DMS53 treated with DMSO at 0.1 percent for 48 hours (cell line): ENCODE measurements around the gene VSTM4.

Experiments
- DNase-seq: peaks from one replicate; lab custom pipeline; 2025; ENCODE audit not compliant: unreplicated experiment; lab: John Stamatoyannopoulos, UW

VSTM4 gene

GRCh38 chr10:49143249-49143648 lies 27.9 kb upstream of the VSTM4 start:
- DNase-seq = no peak

GRCh38 chr10:49141541-49142332 lies 26.4 kb upstream of the VSTM4 start:
- DNase-seq = no peak

GRCh38 chr10:49140304-49141177 lies 25.2 kb upstream of the VSTM4 start:
- no peak for DNase-seq

DNA sequence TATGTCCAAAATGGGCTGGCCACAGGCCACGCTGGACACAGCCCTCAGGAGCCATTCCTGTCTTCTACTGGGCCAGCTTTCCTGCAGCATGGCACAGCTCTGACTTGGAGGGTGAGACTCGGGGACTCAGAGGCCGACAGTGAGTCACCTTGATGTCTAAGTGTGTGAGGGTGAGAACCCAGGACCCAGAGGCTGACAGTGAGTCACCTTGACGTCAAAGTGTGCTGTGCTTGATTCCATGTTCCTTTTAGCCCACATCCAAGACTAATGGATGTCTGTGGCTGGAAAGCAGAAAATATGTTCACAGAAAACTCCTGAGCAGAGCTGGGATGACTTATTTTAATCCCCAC lies 24.5 kb upstream of the VSTM4 start:
- no peak for DNase-seq

- no peak for DNase-seq
Observed at GRCh38 chr10:49139028-49139845, 23.9 kb upstream of the VSTM4 start.

DNA sequence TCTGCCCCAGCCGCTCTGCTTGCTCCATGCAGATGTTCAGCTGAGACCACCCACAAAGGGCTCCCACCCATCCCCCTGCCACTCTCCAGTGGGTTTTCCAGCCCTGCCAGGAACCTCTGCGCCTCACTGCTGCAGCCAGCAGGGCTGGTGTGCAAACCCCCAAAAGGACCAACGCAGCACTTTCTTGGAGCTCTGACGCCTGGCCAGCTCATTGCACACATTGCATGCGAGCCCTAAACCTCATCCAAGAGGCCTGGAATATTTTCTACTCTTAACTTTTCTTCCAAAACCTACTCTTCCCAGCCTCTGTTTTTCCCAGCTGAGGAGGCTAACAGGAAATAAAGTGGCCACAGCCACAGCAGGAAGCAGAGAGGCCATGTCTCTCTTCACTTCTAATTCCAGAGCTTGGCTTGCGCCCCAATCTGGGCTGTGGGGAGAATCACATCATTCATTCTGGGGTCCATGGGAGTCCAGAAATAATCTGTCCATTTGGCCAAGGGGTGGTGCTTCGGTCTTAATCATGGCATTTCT lies 23.1 kb upstream of the VSTM4 start:
- no peak for DNase-seq

DNA sequence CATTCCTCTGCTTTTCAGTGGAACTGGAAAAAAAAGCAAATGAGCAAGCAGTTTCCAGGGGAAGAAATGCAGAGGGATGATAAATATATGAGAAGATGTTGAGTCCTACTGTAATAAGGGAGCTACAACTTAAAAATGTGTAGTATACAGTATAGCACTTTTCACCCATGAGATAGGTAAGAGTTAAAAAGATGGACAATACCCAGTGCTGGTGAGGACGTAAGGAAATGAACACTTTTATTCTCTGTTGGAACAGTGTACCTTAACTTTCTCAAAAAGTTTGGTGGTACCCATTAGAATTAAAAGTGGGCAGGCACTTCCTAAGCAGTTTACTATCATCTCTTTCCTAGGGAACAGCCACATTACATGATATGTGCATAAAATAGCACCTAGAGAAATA lies 21.2 kb upstream of the VSTM4 start:
- DNase-seq = no peak

DNA sequence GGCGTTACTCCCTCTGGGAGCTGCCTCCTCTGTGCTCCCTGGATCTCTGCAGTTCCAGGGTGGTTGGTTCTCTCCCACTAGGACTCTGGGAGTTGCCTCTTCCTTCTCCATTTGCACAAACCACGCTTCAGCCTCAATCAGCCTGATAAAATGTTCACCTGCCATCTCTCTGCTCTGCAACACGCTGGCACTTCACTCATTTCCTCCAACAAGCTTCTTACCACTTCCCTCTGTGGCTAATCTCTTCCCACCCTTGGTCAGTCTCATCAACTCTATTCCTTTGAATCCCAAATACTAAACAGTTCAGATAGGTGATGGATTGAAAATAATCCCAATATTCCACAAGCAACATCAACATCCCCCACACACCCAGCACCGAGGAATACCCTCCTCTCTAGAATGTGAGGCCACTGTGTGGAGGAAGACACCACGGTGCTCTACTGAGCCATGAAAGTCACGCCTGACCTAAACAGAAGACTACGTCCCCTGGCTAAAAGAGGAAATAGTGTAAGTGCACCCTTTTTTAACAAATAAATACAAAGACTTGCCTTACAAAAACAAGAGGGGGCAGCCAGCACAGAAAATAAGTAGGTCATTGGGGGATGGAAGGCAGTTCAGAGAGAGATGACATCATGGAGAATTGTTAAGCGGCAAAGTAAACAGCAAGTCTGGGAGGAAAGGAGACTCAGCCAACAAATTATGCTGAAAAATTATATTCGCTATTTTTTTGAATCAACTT lies 20.4 kb upstream of the VSTM4 start:
- no peak for DNase-seq

GRCh38 chr10:49134327-49134726 lies 19.0 kb upstream of the VSTM4 start:
- no peak for DNase-seq

- DNase-seq = no peak
Observed at GRCh38 chr10:49133706-49134248, 18.5 kb upstream of the VSTM4 start, which contains the start of gene FAM170B. Gene FAM170B (minus strand): TSS chr10:49134021. CDS start chr10:49133918, 103 bp downstream.

GRCh38 chr10:49132362-49132737 lies 17.0 kb upstream of the VSTM4 start:
- no peak for DNase-seq

DNA sequence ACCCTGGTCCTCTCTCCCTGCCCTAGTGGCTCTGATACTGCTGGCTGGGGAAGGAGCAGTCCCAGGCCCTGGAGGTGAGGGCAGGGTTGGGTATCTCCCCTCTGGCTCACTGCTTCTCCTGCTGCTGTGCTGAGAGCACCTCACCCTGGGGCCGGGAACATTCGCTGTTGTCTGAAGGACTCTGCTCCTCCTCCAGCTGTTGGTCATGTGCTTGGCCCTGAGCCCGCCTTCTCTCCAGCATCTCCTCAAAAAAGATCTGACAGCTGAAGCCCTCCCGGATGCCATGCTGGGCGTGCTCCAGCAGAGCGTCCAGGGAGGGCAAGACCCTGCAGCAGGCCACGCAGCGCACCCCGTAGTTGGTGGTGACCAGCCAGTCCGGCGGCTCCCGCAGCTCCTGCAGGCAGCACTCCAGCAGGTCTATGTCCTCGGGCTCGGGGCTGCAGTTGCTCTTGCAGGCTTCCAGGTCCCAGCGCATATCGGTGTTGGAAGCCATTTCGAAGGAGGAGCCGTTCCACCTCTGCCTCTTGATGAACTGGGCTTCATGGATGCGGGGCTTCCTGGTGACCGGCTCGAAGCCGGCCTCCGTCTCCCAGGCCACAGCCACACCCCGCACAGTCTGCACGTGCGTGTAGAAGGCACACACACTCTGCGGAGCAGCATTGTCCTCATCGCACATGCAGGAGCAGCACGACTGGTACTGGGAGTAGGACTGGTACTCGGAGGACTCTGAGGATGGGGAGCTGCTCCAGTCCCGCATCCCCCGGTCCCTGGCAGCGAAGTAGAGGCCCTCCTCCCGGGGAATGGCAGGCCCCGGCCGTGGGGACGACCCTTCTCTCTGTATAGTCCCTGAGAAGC lies 16.4 kb upstream of the VSTM4 start:
- no peak for DNase-seq

DNA sequence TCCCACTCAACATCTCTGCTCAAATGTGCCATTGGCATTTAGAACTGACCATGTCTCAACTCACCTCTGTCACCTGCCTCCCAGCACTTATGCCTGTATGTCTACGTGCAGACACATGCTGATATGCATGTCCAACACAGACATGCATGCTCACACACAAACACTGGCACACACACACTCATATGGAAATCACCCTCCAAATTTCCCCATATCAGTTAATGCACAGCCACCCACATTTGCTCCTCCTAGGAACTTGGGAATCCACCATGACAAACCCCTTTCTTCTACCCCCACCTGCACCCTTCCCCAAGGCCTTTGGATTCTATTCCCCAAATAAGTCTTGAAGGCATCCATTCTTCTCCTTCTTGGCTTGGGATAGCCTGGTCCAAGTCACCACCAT lies 14.1 kb upstream of the VSTM4 start:
- DNase-seq = no peak

DNA sequence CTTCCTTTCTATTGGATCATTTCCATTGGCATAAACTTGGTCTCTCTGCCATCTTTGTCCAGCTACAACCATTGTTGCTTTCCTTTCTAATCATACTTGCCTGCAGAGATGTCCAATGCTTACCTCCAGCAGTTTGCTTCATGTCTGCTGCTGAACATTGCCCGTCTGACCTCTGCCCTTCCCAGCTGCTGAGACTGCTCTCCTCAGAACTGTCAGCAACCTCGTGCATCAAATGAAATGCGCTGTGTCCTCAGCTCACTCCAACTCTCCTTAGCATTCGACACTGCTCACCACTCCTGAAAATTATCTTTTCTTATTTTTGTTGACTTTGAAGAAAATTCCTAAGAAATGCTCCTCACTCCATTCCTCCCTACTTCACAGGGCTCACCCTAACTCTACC lies 13.5 kb upstream of the VSTM4 start:
- no peak for DNase-seq

DNA sequence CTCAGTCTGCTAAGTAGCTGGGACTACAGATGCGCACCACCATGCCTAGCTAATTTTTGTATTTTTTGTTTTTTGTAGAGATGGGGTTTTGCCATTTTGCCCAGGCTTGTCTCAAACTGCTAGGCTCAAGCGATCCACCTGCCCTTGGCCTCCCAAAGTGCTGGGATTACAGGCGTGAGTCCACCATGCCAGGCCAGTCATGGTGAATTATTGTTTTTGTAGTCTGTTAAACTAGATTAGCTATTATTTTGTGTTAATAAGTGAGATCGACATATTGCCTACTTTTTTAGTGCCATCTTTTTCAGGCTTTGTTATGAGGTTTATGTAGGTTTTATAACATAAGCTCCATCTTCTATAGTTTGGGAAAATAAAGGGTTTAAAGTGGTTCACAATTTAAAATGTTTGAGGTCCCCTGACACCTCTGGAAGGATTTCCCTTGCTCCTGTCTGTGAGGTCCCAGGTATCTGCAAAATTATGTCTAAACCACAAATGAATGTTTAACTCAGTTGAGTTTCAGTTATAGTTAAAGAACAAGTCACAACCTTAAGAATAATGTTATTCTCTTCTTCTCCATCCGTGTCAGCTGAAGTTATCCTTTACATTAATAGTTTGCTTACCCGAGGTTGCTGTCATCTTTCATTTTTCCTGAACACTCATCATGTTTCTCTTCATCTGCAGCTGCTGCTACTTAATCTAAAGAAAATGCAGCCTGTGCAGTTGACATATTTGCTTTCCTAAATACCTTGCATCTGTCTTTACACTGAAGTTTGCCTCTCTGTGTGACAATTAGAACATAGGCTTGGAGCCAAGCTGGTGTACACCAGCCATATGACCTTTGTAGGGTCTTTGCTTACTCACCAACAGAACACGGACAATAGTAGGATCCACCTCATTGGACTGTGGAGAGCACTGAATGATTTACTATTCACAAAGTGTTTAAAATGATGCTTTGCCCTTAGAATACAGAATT lies 8.9 kb upstream of the VSTM4 start:
- DNase-seq = no peak

GRCh38 chr10:49120911-49121310 lies 5.6 kb upstream of the VSTM4 start:
- no peak for DNase-seq

GRCh38 chr10:49119746-49120145 lies 4.4 kb upstream of the VSTM4 start:
- no peak for DNase-seq

GRCh38 chr10:49118430-49119074 lies 3.2 kb upstream of the VSTM4 start:
- no peak for DNase-seq
